Neural cell (in vitro differentiated cells): Measurements from ENCODE around the gene ANP32E. TPM values are rescaled to one million over a fixed set of nuclear protein-coding genes. Genes with fewer than 3 reads are reported as not detected.
A peak's percentile ranks its signal among the peaks of the same experiment; 100 is the strongest.

Experiments used
- H2AFZ ChIP-seq: fragments of 200-600, 300-800 bp; sonication (generic), shearing (Covaris generic); 2 replicates; pipeline ENCODE4 v1.6.0; 2014; ENCODE audit warnings: low read depth, mild to moderate bottlenecking, antibody characterized with exemption, low read length, moderate library complexity
- H3F3A ChIP-seq: fragments of 200-600 bp; shearing (Covaris generic); 2 replicates; pipeline ENCODE4 v1.6.1; 2016; ENCODE audit warnings: mild to moderate bottlenecking, moderate library complexity, mixed read lengths, antibody characterized with exemption, low read length; ENCODE audit not compliant: insufficient read depth, poor library complexity, severe bottlenecking
- H3K27ac ChIP-seq: fragments of 200-600, 300-800 bp; sonication (generic), shearing (Covaris generic); 2 replicates; pipeline ENCODE4 v1.5.1; 2014; ENCODE audit warnings: mild to moderate bottlenecking, low read length, moderate library complexity
- H3K27me3 ChIP-seq: fragments of 300-800, 200-600 bp; sonication (generic), shearing (Covaris generic); 2 replicates; pipeline ENCODE4 v1.6.0; 2014; ENCODE audit warnings: mild to moderate bottlenecking, low read depth, low read length, moderate library complexity; ENCODE audit not compliant: insufficient read depth
- H3K36me3 ChIP-seq: fragments of 300-800, 200-600 bp; sonication (generic), shearing (Covaris generic); 2 replicates; pipeline ENCODE4 v1.5.1; 2014; ENCODE audit warnings: mild to moderate bottlenecking, antibody characterized with exemption, low read length, moderate library complexity; ENCODE audit not compliant: insufficient read depth
- H3K4me2 ChIP-seq: fragments of 300-800, 200-600 bp; sonication (generic), shearing (Covaris generic); 2 replicates; pipeline ENCODE4 v1.6.0; 2014; ENCODE audit warnings: mild to moderate bottlenecking, low read length
- H3K4me3 ChIP-seq: fragments of 300-800, 200-600 bp; sonication (generic), shearing (Covaris generic); 2 replicates; pipeline ENCODE4 v1.5.1; 2014; ENCODE audit warnings: mild to moderate bottlenecking, low read length, moderate library complexity
- H3K79me2 ChIP-seq: fragments of 200-600 bp; shearing (Covaris generic); replicated peaks from 2 replicates; pipeline ENCODE4 v1.6.0; 2014; ENCODE audit warnings: mild to moderate bottlenecking, low read length, moderate library complexity; ENCODE audit not compliant: insufficient read depth
- H3K9ac ChIP-seq: fragments of 300-800, 200-600 bp; sonication (generic), shearing (Covaris generic); 2 replicates; pipeline ENCODE4 v1.6.1; 2016; ENCODE audit warnings: mild to moderate bottlenecking, low read length, mixed read lengths
- H3K9me2 ChIP-seq: fragments of 200-600 bp; shearing (Covaris generic); 2 replicates; pipeline ENCODE4 v1.6.1; 2016; ENCODE audit warnings: mild to moderate bottlenecking, low read length, mixed read lengths; ENCODE audit not compliant: insufficient read depth
- H3K9me3 ChIP-seq: fragments of 200-600, 300-800 bp; sonication (generic), shearing (Covaris generic); 2 replicates; pipeline ENCODE4 v1.6.1; 2016; ENCODE audit warnings: mild to moderate bottlenecking, mixed run types, low read length, moderate library complexity, mixed read lengths
- H4K20me1 ChIP-seq: fragments of 200-600 bp; shearing (Covaris generic); 2 replicates; pipeline ENCODE4 v1.6.1; 2016; ENCODE audit warnings: mild to moderate bottlenecking, mixed run types; ENCODE audit not compliant: insufficient read depth
- CTCF ChIP-seq: fragments of 450-650 bp; IDR thresholded peaks from 2 replicates; pipeline ENCODE4 v1.5.1; 2014; ENCODE audit warnings: antibody characterized with exemption, mild to moderate bottlenecking, moderate library complexity; ENCODE audit not compliant: poor library complexity, severe bottlenecking
- EP300 ChIP-seq: fragments of 450-650 bp; conservative IDR thresholded peaks from 2 replicates; pipeline ENCODE4 v1.6.1; 2014; ENCODE audit warnings: antibody characterized with exemption, mild to moderate bottlenecking, moderate library complexity; ENCODE audit not compliant: poor library complexity, severe bottlenecking
- EZH2 ChIP-seq: fragments of 200-600, 300-800 bp; shearing (Covaris generic), sonication (generic); IDR thresholded peaks from 2 replicates; pipeline ENCODE4 v1.6.1; 2014; ENCODE audit warnings: antibody characterized with exemption, low read length, borderline replicate concordance, mild to moderate bottlenecking; ENCODE audit not compliant: insufficient read depth, poor library complexity, severe bottlenecking
- MXI1 ChIP-seq: fragments of 450-650 bp; conservative IDR thresholded peaks from 2 replicates; pipeline ENCODE4 v1.6.1; 2014; ENCODE audit warnings: antibody characterized with exemption, mild to moderate bottlenecking; ENCODE audit not compliant: poor library complexity, severe bottlenecking
- POLR2AphosphoS5 ChIP-seq: IDR thresholded peaks from 2 replicates; pipeline ENCODE4 v1.6.1; 2012
- RAD21 ChIP-seq: fragments of 450-650 bp; conservative IDR thresholded peaks from 2 replicates; pipeline ENCODE4 v1.6.1; 2014; ENCODE audit warnings: antibody characterized with exemption, mild to moderate bottlenecking, moderate library complexity
- SMC3 ChIP-seq: fragments of 450-650 bp; conservative IDR thresholded peaks from 2 replicates; pipeline ENCODE4 v1.6.1; 2014; ENCODE audit warnings: antibody characterized with exemption, mild to moderate bottlenecking, moderate library complexity; ENCODE audit not compliant: poor library complexity
- TAF1 ChIP-seq: IDR thresholded peaks from 2 replicates; pipeline ENCODE4 v1.6.1; 2012; ENCODE audit warnings: low read depth
- polyA plus RNA-seq: library from polyadenylated mRNA; depleted of rRNA; stranded (reverse); fragments of >200 nt; gene quantifications from 2 replicates; pipeline ENCODE4 v1.2.3, GENCODE V29; 2014
- TF ChIP-seq, protein P1 (sequence below): IDR thresholded peaks from 2 replicates; pipeline ENCODE4 v1.6.1; 2012; ENCODE audit warnings: borderline replicate concordance

The ANP32E gene
- polyA plus RNA-seq, 1 donor from 2014 or later = 17.9 TPM

DNA sequence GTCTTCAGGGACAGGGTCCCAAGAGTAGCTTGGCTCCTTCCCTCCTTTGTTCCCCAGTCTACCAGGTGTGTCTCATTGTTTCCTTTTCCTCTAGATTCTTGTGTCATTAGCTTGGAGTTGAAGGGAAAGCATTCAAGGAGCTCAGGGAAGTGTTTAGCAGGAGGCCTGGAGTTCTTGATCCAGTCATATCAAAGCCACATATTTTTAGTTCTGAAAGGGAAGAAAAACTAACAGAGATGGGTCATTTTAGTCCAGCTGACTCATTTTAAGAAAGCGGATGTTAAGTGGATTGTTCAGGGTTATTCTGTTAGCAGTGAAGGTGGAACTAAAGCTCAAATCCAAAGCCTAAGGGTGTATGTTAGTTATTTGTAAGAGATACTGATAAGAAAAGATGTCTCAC is 37.4 kb upstream of the ANP32E start:
- Histone ChIP-seq H3K27ac (no peak overlapping the region), H4K20me1 (no peaks in the 10 kb centered on the region), H3K4me2 (no peak overlapping the region), H3K9me2 (no peaks in the 10 kb centered on the region), H3K9ac (no peak overlapping the region), H3K27me3 (no peaks in the 10 kb centered on the region), H3K4me3 (no peak overlapping the region), H2AFZ (peak overlapping the region; percentile 4), H3K9me3 (no peaks in the 10 kb centered on the region), H3F3A (no peaks in the 10 kb centered on the region), H3K36me3 (no peaks in the 10 kb centered on the region), H3K79me2 (peaks cover 5% of the 10 kb centered on the region)
- TF ChIP-seq EP300 (no peak), MXI1 (no peak), SMC3 (no peak), RAD21 (no peak)
- TF ChIP-seq, protein P1, sequence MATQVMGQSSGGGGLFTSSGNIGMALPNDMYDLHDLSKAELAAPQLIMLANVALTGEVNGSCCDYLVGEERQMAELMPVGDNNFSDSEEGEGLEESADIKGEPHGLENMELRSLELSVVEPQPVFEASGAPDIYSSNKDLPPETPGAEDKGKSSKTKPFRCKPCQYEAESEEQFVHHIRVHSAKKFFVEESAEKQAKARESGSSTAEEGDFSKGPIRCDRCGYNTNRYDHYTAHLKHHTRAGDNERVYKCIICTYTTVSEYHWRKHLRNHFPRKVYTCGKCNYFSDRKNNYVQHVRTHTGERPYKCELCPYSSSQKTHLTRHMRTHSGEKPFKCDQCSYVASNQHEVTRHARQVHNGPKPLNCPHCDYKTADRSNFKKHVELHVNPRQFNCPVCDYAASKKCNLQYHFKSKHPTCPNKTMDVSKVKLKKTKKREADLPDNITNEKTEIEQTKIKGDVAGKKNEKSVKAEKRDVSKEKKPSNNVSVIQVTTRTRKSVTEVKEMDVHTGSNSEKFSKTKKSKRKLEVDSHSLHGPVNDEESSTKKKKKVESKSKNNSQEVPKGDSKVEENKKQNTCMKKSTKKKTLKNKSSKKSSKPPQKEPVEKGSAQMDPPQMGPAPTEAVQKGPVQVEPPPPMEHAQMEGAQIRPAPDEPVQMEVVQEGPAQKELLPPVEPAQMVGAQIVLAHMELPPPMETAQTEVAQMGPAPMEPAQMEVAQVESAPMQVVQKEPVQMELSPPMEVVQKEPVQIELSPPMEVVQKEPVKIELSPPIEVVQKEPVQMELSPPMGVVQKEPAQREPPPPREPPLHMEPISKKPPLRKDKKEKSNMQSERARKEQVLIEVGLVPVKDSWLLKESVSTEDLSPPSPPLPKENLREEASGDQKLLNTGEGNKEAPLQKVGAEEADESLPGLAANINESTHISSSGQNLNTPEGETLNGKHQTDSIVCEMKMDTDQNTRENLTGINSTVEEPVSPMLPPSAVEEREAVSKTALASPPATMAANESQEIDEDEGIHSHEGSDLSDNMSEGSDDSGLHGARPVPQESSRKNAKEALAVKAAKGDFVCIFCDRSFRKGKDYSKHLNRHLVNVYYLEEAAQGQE = no peak

GRCh38 chr1:150271291-150271959 is 35.5 kb upstream of the ANP32E start:
- H3K9me3 ChIP-seq = no peaks in the 10 kb centered on the region
- no peaks in the 10 kb centered on the region for H3K27me3 ChIP-seq
- H2AFZ ChIP-seq = no peak overlapping the region
- H3K4me2 ChIP-seq = no peak overlapping the region
- H3F3A ChIP-seq = no peaks in the 10 kb centered on the region
- H3K36me3 ChIP-seq = no peaks in the 10 kb centered on the region
- H3K9ac ChIP-seq = no peak overlapping the region
- no peak overlapping the region for H3K4me3 ChIP-seq
- H4K20me1 ChIP-seq = no peaks in the 10 kb centered on the region
- H3K9me2 ChIP-seq = no peaks in the 10 kb centered on the region
- H3K27ac ChIP-seq = no peak overlapping the region
- peaks cover 19% of the 10 kb centered on the region for H3K79me2 ChIP-seq
- TF ChIP-seq, protein P1 = no peak
- no peak for TF ChIP-seq TAF1
- no peak for TF ChIP-seq RAD21
- TF ChIP-seq CTCF = no peak
- no peak for TF ChIP-seq POLR2AphosphoS5
- no peak for TF ChIP-seq SMC3
- TF ChIP-seq EP300 = no peak
- TF ChIP-seq MXI1 = no peak
- TF ChIP-seq EZH2 = no peak
